Calu3 (cell line): ENCODE measurements around the gene VIL1. TPM values are rescaled to one million over a fixed set of nuclear protein-coding genes. Genes with fewer than 3 reads are reported as not detected.

ENCODE experiments used
- BruUV-seq: library from RNA; stranded (reverse); fragments of 400-500 nt; replicated peaks from 2 replicates; lab custom pipeline; 2021; lab: Mats Ljungman, UMichigan
- CTCF ChIA-PET: fragments of 300-600 bp; sonication (Branson Sonifier 250); formaldehyde crosslinking; loops from one replicate; lab custom pipeline; 2022; ENCODE audit warnings: antibody characterized with exemption; lab: Charles Lee
- DNase-seq: peaks from one replicate; pipeline ENCODE4 v3.0.0; 2022
- H3K27ac Mint-ChIP-seq: one replicate; pipeline ENCODE4 v1.8.0; 2022; ENCODE audit warnings: mixed read lengths; ENCODE audit not compliant: unreplicated experiment
- H3K27me3 Mint-ChIP-seq: one replicate; pipeline ENCODE4 v1.8.0; 2022; ENCODE audit warnings: mixed read lengths; ENCODE audit not compliant: unreplicated experiment
- H3K36me3 Mint-ChIP-seq: one replicate; pipeline ENCODE4 v1.8.0; 2022; ENCODE audit warnings: mild to moderate bottlenecking, moderate library complexity, mixed read lengths; ENCODE audit not compliant: insufficient read depth, unreplicated experiment
- H3K4me1 Mint-ChIP-seq: one replicate; pipeline ENCODE4 v1.8.0; 2022; ENCODE audit warnings: mild to moderate bottlenecking, low read depth, mixed read lengths; ENCODE audit not compliant: unreplicated experiment
- H3K4me3 Mint-ChIP-seq: one replicate; pipeline ENCODE4 v1.8.0; 2022; ENCODE audit warnings: mild to moderate bottlenecking, low read depth, moderate library complexity, mixed read lengths; ENCODE audit not compliant: unreplicated experiment
- H3K9me3 Mint-ChIP-seq: one replicate; pipeline ENCODE4 v1.8.0; 2022; ENCODE audit warnings: low read depth, mixed read lengths; ENCODE audit not compliant: unreplicated experiment
- intact Hi-C: fragments of 100-400 bp; cut with micrococcal nuclease; formaldehyde crosslinking; loops from one replicate; pipeline ENCODE4 v1.10.0; 2022; ENCODE audit not compliant: unreplicated experiment
- total RNA-seq: library from RNA; stranded (reverse); gene quantifications from 2 replicates; pipeline ENCODE4 v1.2.3, GENCODE V29; 2022
- TF ChIP-seq, protein P1 (sequence below): fragments of 200-600 bp; IDR thresholded peaks from one replicate; pipeline ENCODE4 v1.8.0; 2022; ENCODE audit warnings: antibody characterized with exemption; ENCODE audit not compliant: unreplicated experiment

Gene VIL1
- total RNA-seq, 1 experiment from 2014 or later = 9.0 TPM

DNA sequence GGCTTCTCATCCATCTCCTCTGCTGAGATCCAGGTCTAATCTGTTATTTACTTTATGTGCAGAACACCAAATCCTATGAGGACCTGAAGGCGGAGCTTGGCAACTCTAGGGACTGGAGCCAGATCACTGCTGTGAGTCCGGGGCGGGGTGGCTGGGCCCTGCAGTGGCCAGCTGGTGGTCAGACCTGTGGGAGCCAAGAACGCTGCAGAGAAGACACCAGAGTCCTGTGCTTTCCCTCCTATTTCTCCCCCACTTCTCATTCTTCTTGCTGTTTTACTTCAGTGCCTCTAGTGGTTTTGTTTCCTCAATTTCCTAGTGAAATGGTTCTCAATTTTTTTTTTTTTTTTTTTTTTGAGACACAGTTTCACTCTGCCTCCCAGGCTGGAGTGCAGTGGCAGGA lies 19.7 kb downstream of the VIL1 start:
- Mint-ChIP-seq H3K27me3 (no peaks in the 10 kb centered on the region), H3K27ac (no peak overlapping the region), H3K4me3 (no peak overlapping the region), H3K9me3 (no peaks in the 10 kb centered on the region), H3K36me3 (peaks cover 14% of the 10 kb centered on the region), H3K4me1 (no peaks in the 10 kb centered on the region)
- intact Hi-C loops = no loop called here
- no peak for DNase-seq
- TF ChIP-seq, protein P1, sequence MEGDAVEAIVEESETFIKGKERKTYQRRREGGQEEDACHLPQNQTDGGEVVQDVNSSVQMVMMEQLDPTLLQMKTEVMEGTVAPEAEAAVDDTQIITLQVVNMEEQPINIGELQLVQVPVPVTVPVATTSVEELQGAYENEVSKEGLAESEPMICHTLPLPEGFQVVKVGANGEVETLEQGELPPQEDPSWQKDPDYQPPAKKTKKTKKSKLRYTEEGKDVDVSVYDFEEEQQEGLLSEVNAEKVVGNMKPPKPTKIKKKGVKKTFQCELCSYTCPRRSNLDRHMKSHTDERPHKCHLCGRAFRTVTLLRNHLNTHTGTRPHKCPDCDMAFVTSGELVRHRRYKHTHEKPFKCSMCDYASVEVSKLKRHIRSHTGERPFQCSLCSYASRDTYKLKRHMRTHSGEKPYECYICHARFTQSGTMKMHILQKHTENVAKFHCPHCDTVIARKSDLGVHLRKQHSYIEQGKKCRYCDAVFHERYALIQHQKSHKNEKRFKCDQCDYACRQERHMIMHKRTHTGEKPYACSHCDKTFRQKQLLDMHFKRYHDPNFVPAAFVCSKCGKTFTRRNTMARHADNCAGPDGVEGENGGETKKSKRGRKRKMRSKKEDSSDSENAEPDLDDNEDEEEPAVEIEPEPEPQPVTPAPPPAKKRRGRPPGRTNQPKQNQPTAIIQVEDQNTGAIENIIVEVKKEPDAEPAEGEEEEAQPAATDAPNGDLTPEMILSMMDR = no peak
- BruUV-seq = no TSS peak
- CTCF ChIA-PET = no interaction called here

DNA sequence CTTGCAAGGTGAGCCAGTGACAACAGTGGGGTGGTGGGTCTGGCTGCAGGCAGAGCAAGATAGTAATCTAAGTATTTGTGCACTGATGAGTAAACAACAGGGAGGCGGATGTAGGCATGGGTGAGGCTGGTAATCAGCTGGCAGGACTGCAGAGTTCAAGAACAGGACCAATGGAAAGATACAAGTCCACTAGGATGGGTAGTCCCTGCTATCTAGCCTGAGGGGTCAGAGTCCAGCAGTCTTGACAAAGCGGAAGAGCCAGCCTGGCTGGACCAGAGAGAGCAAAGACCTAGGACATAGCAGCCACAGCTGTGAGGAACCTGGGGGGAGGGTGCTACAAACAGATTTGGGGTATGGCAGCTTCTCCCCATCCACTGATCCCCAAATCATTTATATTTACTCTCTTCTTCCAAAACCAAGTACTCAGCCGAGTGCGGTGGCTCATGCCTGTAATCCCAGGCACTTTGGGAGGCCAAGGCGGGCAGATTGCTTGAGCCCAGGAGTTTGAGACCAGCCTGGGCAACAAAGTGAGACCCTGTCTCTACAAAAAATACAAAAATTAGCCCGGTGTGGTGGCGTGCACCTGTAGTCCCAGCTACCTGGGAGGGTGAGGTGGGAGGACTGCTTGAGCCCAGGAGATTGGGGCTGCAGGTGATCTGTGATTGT lies 25.9 kb downstream of the VIL1 start:
- CTCF ChIA-PET = no interaction called here
- BruUV-seq = no TSS peak
- peaks cover 38% of the 10 kb centered on the region for H3K36me3 Mint-ChIP-seq

DNA sequence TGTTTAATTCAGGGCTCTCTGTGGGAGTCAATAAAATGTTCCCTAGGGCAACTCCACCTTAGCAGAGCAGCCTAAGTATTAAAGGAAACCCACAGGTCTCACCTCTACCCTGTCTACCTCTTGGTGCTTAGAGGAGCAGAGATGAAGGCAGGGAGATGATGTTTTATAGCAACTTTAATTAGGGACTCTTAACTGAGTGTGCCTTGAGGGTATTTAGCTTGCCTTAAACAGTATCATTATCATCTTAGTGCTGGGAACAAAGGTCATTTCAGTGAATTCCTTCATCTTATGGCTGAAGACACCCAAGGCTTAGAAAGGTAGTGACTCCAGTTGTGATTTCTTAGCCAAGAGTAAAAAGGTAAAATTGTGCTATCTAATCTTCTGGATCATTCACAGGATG lies 26.7 kb downstream of the VIL1 start:
- no peaks in the 10 kb centered on the region for H3K27me3 Mint-ChIP-seq
- intact Hi-C loops = no loop called here

More for the DNA sequence above, 25.9 kb downstream of the VIL1 start:
- H3K4me3 Mint-ChIP-seq = no peak overlapping the region
- no peaks in the 10 kb centered on the region for H3K27me3 Mint-ChIP-seq
- intact Hi-C loops = no loop called here
- peaks cover 26% of the 10 kb centered on the region for H3K4me1 Mint-ChIP-seq
- TF ChIP-seq, protein P1 = no peak
- no peaks in the 10 kb centered on the region for H3K9me3 Mint-ChIP-seq
- DNase-seq = no peak
- H3K27ac Mint-ChIP-seq = no peak overlapping the region

DNA sequence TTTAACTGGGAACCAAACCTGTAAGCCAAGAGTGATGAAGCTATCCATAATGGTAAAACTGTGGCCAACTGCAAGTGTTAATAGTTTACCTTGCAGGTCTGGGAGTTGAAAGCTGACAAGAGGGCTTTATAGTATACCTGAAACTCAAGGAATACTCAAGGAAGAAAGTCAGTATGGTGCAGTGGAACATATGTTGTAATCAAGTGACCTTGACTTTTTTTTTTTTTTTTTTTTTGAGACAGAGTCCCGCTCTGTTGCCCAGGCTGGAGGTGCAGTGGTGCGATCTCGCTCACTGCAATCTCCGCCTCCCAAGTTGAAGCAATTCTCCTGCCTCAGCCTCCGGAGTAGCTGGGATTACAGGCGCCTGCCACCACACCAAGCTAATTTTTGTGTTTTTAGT lies 27.6 kb downstream of the VIL1 start:
- Mint-ChIP-seq H3K36me3 (peaks cover 32% of the 10 kb centered on the region), H3K27ac (no peak overlapping the region), H3K4me1 (peaks cover 34% of the 10 kb centered on the region), H3K9me3 (no peaks in the 10 kb centered on the region), H3K4me3 (no peak overlapping the region), H3K27me3 (no peaks in the 10 kb centered on the region)
- intact Hi-C loops = no loop called here
- CTCF ChIA-PET = no interaction called here
- TF ChIP-seq, protein P1 = no peak
- BruUV-seq = no TSS peak
- no peak for DNase-seq

More for the DNA sequence above, 26.7 kb downstream of the VIL1 start:
- no peaks in the 10 kb centered on the region for H3K9me3 Mint-ChIP-seq
- TF ChIP-seq, protein P1 = no peak
- peaks cover 33% of the 10 kb centered on the region for H3K4me1 Mint-ChIP-seq
- CTCF ChIA-PET = interaction anchor here (0.6 kb wide), 1 partner anchor 13 kb away, joined by 5 read pairs; no protein-coding TSS in a partner anchor
- DNase-seq = no peak
- H3K4me3 Mint-ChIP-seq = no peak overlapping the region
- H3K36me3 Mint-ChIP-seq = peaks cover 37% of the 10 kb centered on the region
- H3K27ac Mint-ChIP-seq = no peak overlapping the region
- no TSS peak for BruUV-seq
